Caco-2 (cell line): ENCODE measurements around the gene R3HDM1. TPM values are rescaled to one million over a fixed set of nuclear protein-coding genes. Genes with fewer than 3 reads are reported as not detected.

Experiments
- BruUV-seq: library from RNA; stranded (reverse); fragments of 400-500 nt; replicated peaks from 2 replicates; lab custom pipeline; 2021; lab: Mats Ljungman, UMichigan
- CTCF ChIA-PET: fragments of 300-600 bp; sonication (Branson Sonifier 250); formaldehyde crosslinking; loops from one replicate; lab custom pipeline; 2022; ENCODE audit warnings: antibody characterized with exemption; lab: Charles Lee
- POLR2A ChIA-PET: fragments of 300-600 bp; sonication (Branson Sonifier 250); formaldehyde crosslinking; loops from one replicate; lab custom pipeline; 2022; ENCODE audit warnings: antibody characterized with exemption; lab: Charles Lee
- DNase-seq, 2 experiments: peaks; one replicate each; pipeline versions ENCODE4 v3.0.0 to v3.0.0-alpha.2; 2020 to 2022
- H3K27me3 ChIP-seq: replicated peaks from 2 replicates; pipeline ENCODE4 v1.6.0; 2011; ENCODE audit warnings: low read length; ENCODE audit not compliant: control insufficient read depth, insufficient read depth
- H3K36me3 ChIP-seq: 2 replicates; pipeline ENCODE4 v1.5.1; 2011; ENCODE audit warnings: low read length; ENCODE audit not compliant: control insufficient read depth, insufficient read depth
- H3K4me1 ChIP-seq: fragments of 250-450 bp; sonication (Bioruptor Pico); 2 replicates; pipeline ENCODE4 v1.5.1; 2020; ENCODE audit warnings: mild to moderate bottlenecking
- H3K4me3 ChIP-seq: 2 replicates; pipeline ENCODE4 v1.5.1; 2011; ENCODE audit warnings: low read depth, mild to moderate bottlenecking, control low read depth, low read length
- H3K9me3 ChIP-seq: fragments of 250-450 bp; sonication (Bioruptor Pico); 2 replicates; pipeline ENCODE4 v1.5.1; 2020; ENCODE audit warnings: mild to moderate bottlenecking, moderate library complexity
- H3K27ac Mint-ChIP-seq: one replicate; pipeline ENCODE4 v1.8.0; 2022; ENCODE audit warnings: mixed read lengths; ENCODE audit not compliant: unreplicated experiment
- H3K27me3 Mint-ChIP-seq: one replicate; pipeline ENCODE4 v1.8.0; 2022; ENCODE audit warnings: mixed read lengths; ENCODE audit not compliant: insufficient read depth, unreplicated experiment
- H3K36me3 Mint-ChIP-seq: one replicate; pipeline ENCODE4 v1.8.0; 2022; ENCODE audit warnings: mild to moderate bottlenecking, mixed read lengths; ENCODE audit not compliant: insufficient read depth, unreplicated experiment
- H3K4me1 Mint-ChIP-seq: one replicate; pipeline ENCODE4 v1.8.0; 2022; ENCODE audit warnings: low read depth, mixed read lengths; ENCODE audit not compliant: unreplicated experiment
- H3K4me3 Mint-ChIP-seq: one replicate; pipeline ENCODE4 v1.8.0; 2022; ENCODE audit warnings: mild to moderate bottlenecking, moderate library complexity, mixed read lengths; ENCODE audit not compliant: unreplicated experiment
- H3K9me3 Mint-ChIP-seq: one replicate; pipeline ENCODE4 v1.8.0; 2022; ENCODE audit warnings: mixed read lengths; ENCODE audit not compliant: unreplicated experiment
- intact Hi-C: fragments of 100-400 bp; cut with micrococcal nuclease; formaldehyde crosslinking; loops from one replicate; pipeline ENCODE4 v1.10.0; 2022; ENCODE audit not compliant: unreplicated experiment
- total RNA-seq: library from RNA; stranded (reverse); gene quantifications from 2 replicates; pipeline ENCODE4 v1.2.3, GENCODE V29; 2022
- TF ChIP-seq, protein P1 (sequence below), 2 experiments: fragments of 200-600 bp in 1 of 2; IDR thresholded peaks; 1 replicate in 1 of 2; 2 replicates in 1 of 2; pipeline versions ENCODE4 v1.5.1 to v1.8.0; 2011 to 2022; ENCODE audit warnings: antibody characterized with exemption in 1 of 2, control low read depth in 1 of 2, inconsistent platforms in 1 of 2, low read depth in 1 of 2, low read length in 1 of 2, mild to moderate bottlenecking in 1 of 2, moderate library complexity in 1 of 2; ENCODE audit not compliant: insufficient read depth in 1 of 2, severe bottlenecking in 1 of 2, unreplicated experiment in 1 of 2

The R3HDM1 gene
- total RNA-seq, 1 experiment from 2014 or later = 44.4 TPM

GRCh38 chr2:135585586-135585985, 54.3 kb downstream of the R3HDM1 start:
- Histone ChIP-seq H3K9me3 (no peaks in the 10 kb centered on the region), H3K4me1 (no peaks in the 10 kb centered on the region), H3K4me3 (no peak overlapping the region), H3K27me3 (no peaks in the 10 kb centered on the region), H3K36me3 (no peaks in the 10 kb centered on the region)
- Mint-ChIP-seq H3K9me3 (no peaks in the 10 kb centered on the region), H3K27ac (no peak overlapping the region), H3K36me3 (no peaks in the 10 kb centered on the region), H3K27me3 (no peaks in the 10 kb centered on the region), H3K4me3 (no peak overlapping the region), H3K4me1 (peaks cover 6% of the 10 kb centered on the region)
- TF ChIP-seq, protein P1, sequence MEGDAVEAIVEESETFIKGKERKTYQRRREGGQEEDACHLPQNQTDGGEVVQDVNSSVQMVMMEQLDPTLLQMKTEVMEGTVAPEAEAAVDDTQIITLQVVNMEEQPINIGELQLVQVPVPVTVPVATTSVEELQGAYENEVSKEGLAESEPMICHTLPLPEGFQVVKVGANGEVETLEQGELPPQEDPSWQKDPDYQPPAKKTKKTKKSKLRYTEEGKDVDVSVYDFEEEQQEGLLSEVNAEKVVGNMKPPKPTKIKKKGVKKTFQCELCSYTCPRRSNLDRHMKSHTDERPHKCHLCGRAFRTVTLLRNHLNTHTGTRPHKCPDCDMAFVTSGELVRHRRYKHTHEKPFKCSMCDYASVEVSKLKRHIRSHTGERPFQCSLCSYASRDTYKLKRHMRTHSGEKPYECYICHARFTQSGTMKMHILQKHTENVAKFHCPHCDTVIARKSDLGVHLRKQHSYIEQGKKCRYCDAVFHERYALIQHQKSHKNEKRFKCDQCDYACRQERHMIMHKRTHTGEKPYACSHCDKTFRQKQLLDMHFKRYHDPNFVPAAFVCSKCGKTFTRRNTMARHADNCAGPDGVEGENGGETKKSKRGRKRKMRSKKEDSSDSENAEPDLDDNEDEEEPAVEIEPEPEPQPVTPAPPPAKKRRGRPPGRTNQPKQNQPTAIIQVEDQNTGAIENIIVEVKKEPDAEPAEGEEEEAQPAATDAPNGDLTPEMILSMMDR (IDR thresholded peaks at IDR 0.05; ENCODE audit: insufficient read depth in 1 of 2, low read depth in 1 of 2, low read length in 1 of 2, severe bottlenecking in 1 of 2, unreplicated experiment in 1 of 2) = peak in 1 of 2 experiments; percentile 8
- ChIA-PET CTCF (interaction anchor here (1.7 to 1.8 kb wide), 2 partner anchors 112 to 597 kb away, joined by 4 read pairs; no protein-coding TSS in a partner anchor), POLR2A (no interaction called here)
- no TSS peak for BruUV-seq
- intact Hi-C loops = loop anchor here (5.0 kb wide), 1 partner anchor 113 kb away; no protein-coding TSS in a partner anchor
- no peak for DNase-seq

GRCh38 chr2:135586148-135586547, 54.9 kb downstream of the R3HDM1 start:
- H3K36me3 ChIP-seq = no peaks in the 10 kb centered on the region
- Mint-ChIP-seq H3K27me3 (no peaks in the 10 kb centered on the region), H3K36me3 (no peaks in the 10 kb centered on the region), H3K27ac (no peak overlapping the region), H3K9me3 (no peaks in the 10 kb centered on the region), H3K4me3 (no peak overlapping the region), H3K4me1 (peaks cover 6% of the 10 kb centered on the region)
- H3K4me1 ChIP-seq = no peaks in the 10 kb centered on the region
- no peak for DNase-seq
- no TSS peak for BruUV-seq
- CTCF ChIA-PET = interaction anchor here (1.7 to 1.8 kb wide), 2 partner anchors 112 to 597 kb away, joined by 4 read pairs; no protein-coding TSS in a partner anchor
- no peaks in the 10 kb centered on the region for H3K9me3 ChIP-seq
- H3K4me3 ChIP-seq = no peak overlapping the region
- POLR2A ChIA-PET = no interaction called here
- no peaks in the 10 kb centered on the region for H3K27me3 ChIP-seq
- TF ChIP-seq, protein P1 (IDR thresholded peaks at IDR 0.05; ENCODE audit: insufficient read depth in 1 of 2, low read depth in 1 of 2, low read length in 1 of 2, severe bottlenecking in 1 of 2, unreplicated experiment in 1 of 2) = no peak
- intact Hi-C loops = loop anchor here (5.0 kb wide), 1 partner anchor 114 kb away; no protein-coding TSS in a partner anchor

GRCh38 chr2:135587958-135588357, 56.7 kb downstream of the R3HDM1 start:
- POLR2A ChIA-PET = no interaction called here
- DNase-seq = no peak
- intact Hi-C loops = loop anchor here (5.0 kb wide), 1 partner anchor 116 kb away; no protein-coding TSS in a partner anchor
- Mint-ChIP-seq H3K4me3 (no peak overlapping the region), H3K36me3 (no peaks in the 10 kb centered on the region), H3K9me3 (no peaks in the 10 kb centered on the region), H3K27ac (no peak overlapping the region), H3K27me3 (no peaks in the 10 kb centered on the region), H3K4me1 (peaks cover 6% of the 10 kb centered on the region)
- Histone ChIP-seq H3K4me3 (no peak overlapping the region), H3K9me3 (no peaks in the 10 kb centered on the region; the same call in 1 of the 2 replicates), H3K27me3 (no peaks in the 10 kb centered on the region), H3K4me1 (peaks cover 6% of the 10 kb centered on the region; the same call in 1 of the 2 replicates), H3K36me3 (no peaks in the 10 kb centered on the region)
- CTCF ChIA-PET = no interaction called here
- TF ChIP-seq, protein P1 (IDR thresholded peaks at IDR 0.05; ENCODE audit: insufficient read depth in 1 of 2, low read depth in 1 of 2, low read length in 1 of 2, severe bottlenecking in 1 of 2, unreplicated experiment in 1 of 2) = no peak
- no TSS peak for BruUV-seq
